ENCODE results near the gene MPPED1.

DNA sequence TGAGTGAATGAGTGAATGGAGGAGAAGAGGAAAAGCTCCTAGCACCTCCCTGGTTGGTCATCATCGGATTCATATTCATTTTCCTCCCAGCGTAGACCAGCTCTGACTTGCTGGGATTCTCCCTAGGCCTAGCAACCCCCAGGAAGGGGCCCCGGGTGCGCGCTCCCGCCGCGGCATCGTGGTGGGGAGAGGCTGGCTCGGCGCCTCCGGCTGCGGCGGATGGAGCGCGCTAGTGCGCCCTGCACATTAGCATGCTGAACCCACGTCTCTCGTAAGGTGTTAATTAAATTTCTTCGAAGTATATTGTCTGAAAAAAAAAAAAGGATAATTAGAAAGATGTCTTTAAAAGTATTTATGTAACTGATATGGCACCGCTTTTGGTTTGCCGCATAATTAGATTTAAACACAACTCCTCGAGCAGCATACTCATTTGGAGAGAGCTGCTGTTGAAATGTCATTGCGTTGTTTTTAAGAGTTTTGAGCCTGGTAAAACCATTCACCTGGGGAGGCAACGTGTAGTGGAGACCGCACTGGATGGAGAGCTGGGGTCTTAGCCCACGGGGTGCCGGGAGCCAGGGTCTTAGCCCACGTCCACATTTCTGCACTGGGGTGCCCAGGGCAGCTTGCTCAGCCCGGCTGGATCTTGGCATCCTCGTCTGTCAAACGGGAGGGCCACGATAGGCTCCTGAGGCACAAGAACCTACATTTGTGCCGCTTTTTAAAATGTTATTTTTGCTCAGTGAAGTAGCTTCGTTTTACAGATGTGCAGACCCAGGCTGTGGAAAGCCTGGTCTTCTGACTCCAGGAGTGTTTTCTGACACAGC lies 21.8 kb downstream of the MPPED1 start:
- TF ChIP-seq, protein P1, sequence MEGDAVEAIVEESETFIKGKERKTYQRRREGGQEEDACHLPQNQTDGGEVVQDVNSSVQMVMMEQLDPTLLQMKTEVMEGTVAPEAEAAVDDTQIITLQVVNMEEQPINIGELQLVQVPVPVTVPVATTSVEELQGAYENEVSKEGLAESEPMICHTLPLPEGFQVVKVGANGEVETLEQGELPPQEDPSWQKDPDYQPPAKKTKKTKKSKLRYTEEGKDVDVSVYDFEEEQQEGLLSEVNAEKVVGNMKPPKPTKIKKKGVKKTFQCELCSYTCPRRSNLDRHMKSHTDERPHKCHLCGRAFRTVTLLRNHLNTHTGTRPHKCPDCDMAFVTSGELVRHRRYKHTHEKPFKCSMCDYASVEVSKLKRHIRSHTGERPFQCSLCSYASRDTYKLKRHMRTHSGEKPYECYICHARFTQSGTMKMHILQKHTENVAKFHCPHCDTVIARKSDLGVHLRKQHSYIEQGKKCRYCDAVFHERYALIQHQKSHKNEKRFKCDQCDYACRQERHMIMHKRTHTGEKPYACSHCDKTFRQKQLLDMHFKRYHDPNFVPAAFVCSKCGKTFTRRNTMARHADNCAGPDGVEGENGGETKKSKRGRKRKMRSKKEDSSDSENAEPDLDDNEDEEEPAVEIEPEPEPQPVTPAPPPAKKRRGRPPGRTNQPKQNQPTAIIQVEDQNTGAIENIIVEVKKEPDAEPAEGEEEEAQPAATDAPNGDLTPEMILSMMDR (IDR thresholded peaks at IDR 0.05), result no peak
- no peak for TF ChIP-seq POLR2A (IDR thresholded peaks at IDR 0.05)

Measured in esophagus squamous epithelium (tissue), 4 donors.